NOMO-1 (cell line): ENCODE results near the gene PHF10.

Experiments
- DNase-seq, 2 experiments: peaks; one replicate each; lab custom pipeline; 2025; ENCODE audit not compliant: unreplicated experiment in 2 of 2; lab: John Stamatoyannopoulos, UW

The PHF10 gene

GRCh38 chr6:169678342-169678741, 46.0 kb downstream of the PHF10 start:
- no peak for DNase-seq

DNA sequence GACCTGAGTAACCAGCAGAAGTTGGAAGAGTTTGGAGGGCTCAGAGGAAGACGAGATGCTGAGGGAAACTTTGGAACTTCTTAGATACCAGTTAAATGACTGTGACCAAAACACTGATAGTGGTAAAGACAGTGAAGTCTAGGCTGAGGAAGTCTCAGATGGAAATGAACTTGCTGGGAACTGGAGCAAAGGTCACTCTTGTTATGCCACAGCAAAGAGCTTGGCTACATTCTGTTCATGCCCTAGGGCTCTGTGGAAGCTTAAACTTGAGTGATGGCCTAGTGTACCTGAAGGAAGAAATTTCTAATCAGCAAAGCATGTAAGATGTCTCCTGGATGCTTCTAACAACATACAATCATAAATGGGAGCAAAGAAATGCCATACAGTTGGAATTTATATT, 47.2 kb downstream of the PHF10 start:
- DNase-seq: no peak

GRCh38 chr6:169675011-169675410, 49.3 kb downstream of the PHF10 start:
- no peak for DNase-seq

DNA sequence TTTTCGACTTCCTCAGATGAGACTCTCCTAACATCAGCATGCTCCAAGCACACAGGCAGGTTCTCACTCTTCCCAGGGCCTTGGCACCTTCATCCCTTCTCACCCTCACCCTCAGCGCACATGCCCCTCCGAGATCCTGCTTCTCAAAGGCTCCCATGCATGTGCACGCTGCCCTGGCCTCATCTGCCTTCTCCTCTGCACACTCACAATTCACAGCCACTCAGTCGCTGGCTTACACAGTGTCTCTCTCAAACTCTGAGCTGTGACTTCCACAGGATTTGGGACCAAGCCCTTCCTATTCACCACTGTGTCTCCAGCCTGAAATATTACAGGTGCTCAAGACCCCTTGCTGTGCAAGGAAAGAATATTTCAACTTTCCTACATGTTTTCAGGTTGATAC, 52.7 kb downstream of the PHF10 start:
- no peak for DNase-seq

DNA sequence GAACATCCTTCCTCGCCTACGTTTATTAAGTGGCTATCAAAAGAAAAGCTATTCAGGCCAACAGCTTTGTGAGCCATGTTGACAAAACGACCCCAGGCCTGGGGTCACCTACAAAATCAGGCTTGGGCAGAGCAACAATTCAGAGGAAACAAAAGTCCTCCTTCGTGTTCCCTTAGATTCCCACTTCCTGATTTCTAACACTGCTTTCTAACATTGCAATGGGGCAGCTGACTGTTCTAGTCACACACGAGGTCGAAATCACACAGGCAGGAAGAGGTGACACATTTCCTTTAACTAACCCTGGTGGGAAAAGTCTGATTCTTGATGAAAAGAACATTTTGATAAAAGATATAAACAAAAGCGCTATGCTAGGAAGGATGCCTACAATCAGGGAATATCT, 54.4 kb downstream of the PHF10 start:
- DNase-seq: peak in 1 of 2 experiments; percentile 33

DNA sequence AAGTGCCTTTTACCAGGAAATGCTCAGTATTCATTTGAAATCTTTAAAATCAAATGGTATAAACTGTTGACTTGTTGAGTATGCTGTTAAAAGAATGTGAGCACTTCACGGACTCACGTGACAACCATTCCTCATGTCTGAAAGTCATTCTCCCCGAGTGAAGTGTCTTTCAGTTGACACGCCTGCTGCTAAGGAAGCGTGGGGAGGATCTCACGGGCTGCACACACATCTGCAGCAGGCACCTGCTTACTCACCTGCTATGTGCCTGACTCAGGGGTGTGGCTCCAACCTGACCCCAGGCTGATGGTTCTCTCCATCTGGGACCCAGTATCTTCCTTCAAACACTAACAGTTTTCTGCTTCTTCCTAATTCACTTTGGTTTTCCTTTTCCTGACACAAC, 55.2 kb downstream of the PHF10 start:
- no peak for DNase-seq

- DNase-seq: no peak
Observed at GRCh38 chr6:169668203-169668847, 56.0 kb downstream of the PHF10 start.

DNA sequence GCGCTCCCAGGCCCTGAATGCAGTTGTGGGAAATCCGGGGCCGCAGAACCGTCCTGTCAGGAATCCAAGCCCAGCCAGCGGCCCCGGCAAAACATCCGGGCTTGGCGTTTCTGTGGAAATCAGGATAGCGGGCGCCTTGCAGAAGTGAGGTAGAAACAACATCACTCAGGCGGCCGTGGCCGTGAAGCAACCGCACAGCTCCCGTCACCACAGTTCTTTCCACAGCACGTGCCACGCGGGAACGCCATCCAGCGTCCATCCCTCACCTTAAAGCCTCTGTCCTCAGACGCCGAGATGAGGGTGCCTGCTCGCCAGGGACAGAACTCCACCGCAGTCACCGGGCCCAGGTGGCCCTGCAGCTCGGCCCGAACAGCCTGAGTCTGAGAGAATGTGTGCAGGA, 56.6 kb downstream of the PHF10 start:
- DNase-seq: no peak

DNA sequence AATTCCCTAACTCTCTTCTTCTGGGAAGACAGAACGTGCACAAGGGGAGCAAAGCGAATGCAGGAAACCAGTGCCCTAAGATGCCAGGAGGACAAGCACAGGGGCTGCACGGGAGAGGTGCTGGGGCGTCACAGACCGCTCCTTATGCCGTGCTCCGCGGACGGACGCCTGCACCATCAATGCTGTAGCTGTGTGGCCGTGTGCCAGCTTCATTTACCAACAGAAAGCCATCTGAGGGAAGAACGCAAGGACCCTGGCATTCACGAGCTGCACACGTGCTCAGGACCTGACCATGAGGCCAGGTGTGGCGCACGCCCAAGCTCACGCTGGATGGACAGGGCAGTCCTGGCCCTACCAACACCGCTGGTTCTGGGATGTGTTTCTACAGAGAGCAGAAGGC, 57.9 kb downstream of the PHF10 start:
- no peak for DNase-seq

- DNase-seq: no peak
Observed at GRCh38 chr6:169665289-169665688, 59.0 kb downstream of the PHF10 start.

DNA sequence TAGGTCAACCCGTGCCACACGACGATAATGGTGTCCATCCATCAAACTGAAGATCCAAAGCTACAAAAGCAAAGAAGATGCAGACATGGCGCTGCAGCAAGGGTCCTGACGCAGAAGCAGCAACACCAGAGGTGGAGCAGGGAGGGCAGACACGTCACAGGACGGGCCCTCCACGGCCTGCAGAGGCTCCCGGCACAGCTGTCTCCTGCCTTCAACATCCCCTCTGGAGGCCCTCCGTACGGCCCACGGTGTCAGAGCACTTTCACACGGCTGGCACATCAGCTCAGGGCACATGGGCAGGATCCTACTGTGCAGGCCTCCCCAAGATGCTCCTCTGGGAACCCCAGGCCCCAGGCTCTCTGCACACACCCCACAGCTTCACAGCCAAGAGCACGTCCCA, 60.1 kb downstream of the PHF10 start:
- no peak for DNase-seq

- DNase-seq: no peak
Observed at GRCh38 chr6:169663468-169663867, 60.8 kb downstream of the PHF10 start.

GRCh38 chr6:169661391-169661756, 62.9 kb downstream of the PHF10 start:
- no peak for DNase-seq

DNA sequence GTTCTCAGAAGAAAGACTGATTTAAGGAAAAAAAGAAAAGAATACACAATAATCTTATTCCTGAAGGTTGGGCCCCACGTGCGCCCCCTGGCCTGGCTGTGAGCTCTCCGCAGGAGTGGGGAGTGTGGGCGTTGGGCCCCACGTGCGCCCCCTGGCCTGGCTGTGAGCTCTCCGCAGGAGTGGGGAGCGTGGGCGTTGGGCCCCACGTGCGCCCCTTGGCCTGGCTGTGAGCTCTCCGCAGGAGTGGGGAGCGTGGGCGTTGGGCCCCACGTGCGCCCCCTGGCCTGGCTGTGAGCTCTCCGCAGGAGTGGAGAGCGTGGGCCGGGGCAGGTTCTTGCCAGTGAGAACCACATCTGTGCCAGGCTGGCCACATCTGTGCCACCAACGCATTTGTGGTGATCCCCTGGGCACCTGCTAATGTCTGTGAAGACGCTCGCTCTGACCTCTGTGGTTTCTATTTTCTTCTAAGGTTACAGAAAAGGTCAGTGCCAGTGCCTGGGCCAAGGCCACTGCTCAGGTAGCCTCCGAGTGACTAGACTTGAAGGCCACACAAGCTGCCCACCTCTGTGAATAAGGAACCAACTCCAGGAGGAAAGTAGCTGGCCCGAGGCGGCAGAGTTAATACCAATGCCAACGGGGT, 63.4 kb downstream of the PHF10 start:
- DNase-seq: no peak

GRCh38 chr6:169659820-169660610, 64.3 kb downstream of the PHF10 start:
- no peak for DNase-seq

- no peak for DNase-seq
Observed at GRCh38 chr6:169657284-169657610, 67.1 kb downstream of the PHF10 start.

DNA sequence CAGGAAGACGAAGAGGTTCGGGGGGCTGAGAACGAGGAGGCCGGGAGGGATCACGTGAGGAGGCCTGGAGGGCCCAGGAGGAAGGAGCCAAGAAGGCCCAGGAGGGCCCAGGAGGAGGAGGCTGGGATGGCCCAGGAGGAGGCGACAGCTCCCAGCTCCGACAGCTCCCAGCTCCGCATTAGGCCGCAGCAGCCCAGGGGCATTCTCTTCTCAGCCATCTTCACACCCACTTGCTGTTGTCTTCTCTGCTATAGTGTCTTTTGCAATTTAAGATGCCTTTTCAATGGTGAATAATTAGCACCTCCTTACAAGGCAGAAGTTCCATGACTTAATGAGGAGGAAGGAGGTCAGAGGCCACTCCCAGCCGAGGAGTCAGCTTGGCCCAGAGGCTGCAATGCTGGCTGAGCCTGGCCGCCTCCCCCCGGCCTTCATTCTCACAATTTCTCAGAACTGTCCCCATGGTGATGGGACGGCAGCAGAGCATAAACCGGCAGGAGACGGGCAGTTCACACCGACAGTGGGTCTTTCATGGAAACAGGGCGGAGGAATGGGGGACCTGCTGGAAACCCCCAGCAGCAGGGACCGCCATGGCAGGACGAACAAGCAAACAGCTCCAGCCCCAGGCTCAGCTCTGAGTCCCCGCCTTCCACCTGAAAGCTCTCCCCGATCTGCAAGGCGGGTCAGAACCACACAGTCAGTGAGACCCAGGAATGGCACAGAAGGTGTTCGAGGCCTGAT, 67.6 kb downstream of the PHF10 start:
- no peak for DNase-seq

DNA sequence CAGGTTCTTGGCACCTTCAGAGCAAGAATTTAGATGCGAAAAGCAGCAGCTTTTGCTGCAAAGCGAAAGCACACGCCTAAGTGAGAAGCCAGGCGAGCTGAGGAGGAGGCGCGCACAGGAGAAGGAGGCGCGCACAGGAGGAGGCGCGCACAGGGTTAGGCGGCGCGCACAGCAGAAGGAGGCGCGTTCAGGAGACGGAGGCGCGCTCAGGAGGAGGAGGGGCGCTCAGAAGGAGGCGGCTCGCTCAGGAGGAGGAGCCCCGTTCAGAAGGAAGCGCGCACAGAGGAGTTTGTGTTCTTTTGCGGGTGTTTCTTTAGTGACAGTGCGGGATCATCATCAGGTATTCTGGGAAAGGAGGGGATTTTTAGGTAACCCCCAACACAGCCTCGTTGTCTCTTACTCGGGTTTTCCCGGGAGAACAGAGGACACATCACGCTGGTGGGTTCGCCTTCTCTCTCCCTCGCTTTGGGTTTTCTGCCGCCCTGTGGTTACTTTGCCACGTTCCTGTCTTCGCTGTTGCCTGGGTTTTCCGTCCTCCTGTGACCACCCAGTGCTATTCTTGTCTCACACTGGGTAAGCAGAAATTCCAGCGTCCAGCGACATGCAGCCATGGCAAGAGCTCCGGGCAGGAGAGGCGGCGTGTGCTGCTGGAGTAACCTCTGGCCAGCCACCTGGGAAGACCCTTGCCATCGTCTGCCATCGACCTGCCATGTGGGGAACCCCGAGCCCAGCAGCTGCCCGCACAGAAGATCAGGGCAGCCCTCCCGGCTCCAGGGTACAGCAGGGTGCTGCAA, 69.5 kb downstream of the PHF10 start:
- no peak for DNase-seq
